Measurements from ENCODE around the gene POFUT2.
A peak's percentile ranks its signal among the peaks of the same experiment; 100 is the strongest.

POFUT2 gene

DNA sequence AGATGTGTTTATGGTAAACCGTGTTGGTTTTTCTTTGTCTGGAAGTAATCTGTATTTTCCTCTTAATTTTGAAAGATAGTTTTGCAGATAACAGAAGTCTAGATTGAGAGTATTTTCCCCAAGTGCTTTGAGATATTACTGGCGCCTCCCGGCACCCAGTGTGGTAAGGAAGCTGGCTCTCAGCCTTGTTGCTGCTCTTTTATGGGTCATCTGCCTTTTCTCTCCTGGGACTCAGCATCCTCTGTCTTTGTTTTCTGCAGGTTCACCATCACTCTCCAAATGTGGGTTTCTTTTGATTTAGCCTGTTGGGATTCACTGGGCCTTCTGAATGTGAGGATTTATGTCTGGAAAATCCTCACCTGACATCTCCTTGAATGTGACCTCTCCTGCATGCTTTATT, 37.4 kb downstream of the POFUT2 start:
- DNase-seq (ENCODE audit: low read depth, low spot score): no peak
- H3K4me3 ChIP-seq (ENCODE audit: low read depth, low read length): no peak overlapping the region
- ChIA-PET POLR2A (no interaction called here), CTCF (no interaction called here)
- TF ChIP-seq, protein P1, sequence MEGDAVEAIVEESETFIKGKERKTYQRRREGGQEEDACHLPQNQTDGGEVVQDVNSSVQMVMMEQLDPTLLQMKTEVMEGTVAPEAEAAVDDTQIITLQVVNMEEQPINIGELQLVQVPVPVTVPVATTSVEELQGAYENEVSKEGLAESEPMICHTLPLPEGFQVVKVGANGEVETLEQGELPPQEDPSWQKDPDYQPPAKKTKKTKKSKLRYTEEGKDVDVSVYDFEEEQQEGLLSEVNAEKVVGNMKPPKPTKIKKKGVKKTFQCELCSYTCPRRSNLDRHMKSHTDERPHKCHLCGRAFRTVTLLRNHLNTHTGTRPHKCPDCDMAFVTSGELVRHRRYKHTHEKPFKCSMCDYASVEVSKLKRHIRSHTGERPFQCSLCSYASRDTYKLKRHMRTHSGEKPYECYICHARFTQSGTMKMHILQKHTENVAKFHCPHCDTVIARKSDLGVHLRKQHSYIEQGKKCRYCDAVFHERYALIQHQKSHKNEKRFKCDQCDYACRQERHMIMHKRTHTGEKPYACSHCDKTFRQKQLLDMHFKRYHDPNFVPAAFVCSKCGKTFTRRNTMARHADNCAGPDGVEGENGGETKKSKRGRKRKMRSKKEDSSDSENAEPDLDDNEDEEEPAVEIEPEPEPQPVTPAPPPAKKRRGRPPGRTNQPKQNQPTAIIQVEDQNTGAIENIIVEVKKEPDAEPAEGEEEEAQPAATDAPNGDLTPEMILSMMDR (IDR thresholded peaks at IDR 0.05; ENCODE audit: insufficient read depth, low read length, missing control alignments): no peak

DNA sequence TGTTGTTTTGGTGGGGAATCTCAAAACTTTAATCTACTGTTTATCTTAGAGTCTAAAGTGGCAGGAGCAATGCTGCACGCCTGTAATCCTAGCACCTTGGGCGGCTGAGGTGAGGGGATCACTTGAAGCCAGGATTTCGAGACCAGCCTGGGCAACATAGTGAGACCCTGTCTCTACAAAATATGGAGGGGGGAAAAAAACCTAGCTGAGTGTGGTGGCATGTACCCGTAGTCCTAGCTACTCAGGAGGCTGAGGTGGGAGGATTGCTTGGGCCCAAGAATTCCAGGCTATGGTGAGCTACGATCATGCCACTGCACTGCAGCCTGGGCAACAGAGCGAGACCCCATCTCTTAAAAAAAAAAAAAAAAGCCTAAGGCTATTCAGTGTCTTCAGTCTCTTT, 38.1 kb downstream of the POFUT2 start:
- ChIA-PET CTCF (interaction anchor here (2.7 kb wide), 1 partner anchor 109 kb away, joined by 9 read pairs; no protein-coding TSS in a partner anchor), POLR2A (no interaction called here)
- H3K4me3 ChIP-seq (ENCODE audit: low read depth, low read length): no peak overlapping the region
- no peak for DNase-seq (ENCODE audit: low read depth, low spot score)
- TF ChIP-seq, protein P1 (IDR thresholded peaks at IDR 0.05; ENCODE audit: insufficient read depth, low read length, missing control alignments): no peak

DNA sequence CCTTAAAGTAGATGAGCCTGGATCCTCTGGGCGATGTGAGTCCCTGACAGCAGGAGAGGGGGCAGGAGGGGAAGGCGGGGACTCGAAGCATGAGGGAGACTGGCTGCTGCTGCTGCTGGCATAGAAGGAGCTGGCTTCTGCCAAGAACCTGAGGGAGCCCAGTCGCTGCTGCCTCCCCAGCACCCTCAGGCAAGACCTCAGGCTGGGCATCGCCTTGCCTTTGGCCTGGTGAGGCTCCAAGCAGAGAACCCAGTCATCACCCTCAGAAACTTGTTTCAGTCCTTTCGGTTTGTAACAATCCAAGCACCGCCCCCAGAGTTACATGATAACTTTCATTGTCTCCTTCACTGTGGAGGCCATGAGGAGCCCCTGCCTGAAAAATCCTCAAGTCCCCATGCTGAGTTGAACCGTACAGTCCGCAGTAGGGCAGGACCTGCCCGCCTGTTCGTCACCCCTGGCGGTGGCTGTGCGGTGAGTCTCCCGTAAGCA, 38.8 kb downstream of the POFUT2 start:
- no peak for DNase-seq (ENCODE audit: low read depth, low spot score)
- H3K4me3 ChIP-seq (ENCODE audit: low read depth, low read length): peak overlapping the region; percentile 25
- TF ChIP-seq, protein P1 (IDR thresholded peaks at IDR 0.05; ENCODE audit: insufficient read depth, low read length, missing control alignments): no peak
- ChIA-PET POLR2A (interaction anchor here (0.9 to 1.5 kb wide), 2 partner anchors 14 to 21 kb away, joined by 3 read pairs; no protein-coding TSS in a partner anchor), CTCF (interaction anchor here (1.6 to 2.7 kb wide), 3 partner anchors 14 to 111 kb away, joined by 5 to 9 read pairs (median 5); no protein-coding TSS in a partner anchor)

DNA sequence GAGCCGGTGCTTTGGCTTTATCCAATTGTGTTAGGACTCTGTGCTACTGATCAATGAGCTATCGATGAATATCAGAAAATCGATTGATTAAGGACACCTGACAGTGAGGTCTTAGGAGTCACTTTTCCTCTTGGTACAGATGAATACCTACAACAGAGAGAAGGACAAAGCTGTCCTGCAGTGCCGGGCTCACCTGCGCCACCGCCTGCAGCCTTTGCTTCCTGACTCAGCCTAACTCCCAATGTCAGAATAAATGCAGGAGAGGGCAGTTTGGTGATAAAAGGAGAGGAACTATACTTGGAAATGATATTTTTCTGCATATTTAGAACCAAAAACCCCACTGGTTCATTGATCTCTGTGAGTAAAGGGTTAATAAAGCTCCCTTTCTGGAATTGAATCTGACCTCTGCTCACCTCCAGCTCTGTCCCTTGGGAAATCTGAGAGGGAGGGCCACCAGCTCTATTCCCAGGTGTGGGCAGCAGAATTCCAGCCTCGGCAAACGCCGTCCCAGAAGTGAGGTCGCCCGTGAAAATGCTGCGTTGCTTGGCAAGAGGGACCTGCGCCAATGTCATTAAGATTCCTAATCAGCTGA, 39.3 kb downstream of the POFUT2 start:
- POLR2A ChIA-PET: interaction anchor here (0.9 to 1.5 kb wide), 2 partner anchors 14 to 20 kb away, joined by 3 read pairs; no protein-coding TSS in a partner anchor
- CTCF ChIA-PET: interaction anchor here (1.1 to 2.7 kb wide), 4 partner anchors 14 to 110 kb away, joined by 3 to 9 read pairs (median 5); no protein-coding TSS in a partner anchor
- H3K4me3 ChIP-seq (ENCODE audit: low read depth, low read length): peak overlapping the region; percentile 25
- TF ChIP-seq, protein P1 (IDR thresholded peaks at IDR 0.05; ENCODE audit: insufficient read depth, low read length, missing control alignments): no peak
- no peak for DNase-seq (ENCODE audit: low read depth, low spot score)

DNA sequence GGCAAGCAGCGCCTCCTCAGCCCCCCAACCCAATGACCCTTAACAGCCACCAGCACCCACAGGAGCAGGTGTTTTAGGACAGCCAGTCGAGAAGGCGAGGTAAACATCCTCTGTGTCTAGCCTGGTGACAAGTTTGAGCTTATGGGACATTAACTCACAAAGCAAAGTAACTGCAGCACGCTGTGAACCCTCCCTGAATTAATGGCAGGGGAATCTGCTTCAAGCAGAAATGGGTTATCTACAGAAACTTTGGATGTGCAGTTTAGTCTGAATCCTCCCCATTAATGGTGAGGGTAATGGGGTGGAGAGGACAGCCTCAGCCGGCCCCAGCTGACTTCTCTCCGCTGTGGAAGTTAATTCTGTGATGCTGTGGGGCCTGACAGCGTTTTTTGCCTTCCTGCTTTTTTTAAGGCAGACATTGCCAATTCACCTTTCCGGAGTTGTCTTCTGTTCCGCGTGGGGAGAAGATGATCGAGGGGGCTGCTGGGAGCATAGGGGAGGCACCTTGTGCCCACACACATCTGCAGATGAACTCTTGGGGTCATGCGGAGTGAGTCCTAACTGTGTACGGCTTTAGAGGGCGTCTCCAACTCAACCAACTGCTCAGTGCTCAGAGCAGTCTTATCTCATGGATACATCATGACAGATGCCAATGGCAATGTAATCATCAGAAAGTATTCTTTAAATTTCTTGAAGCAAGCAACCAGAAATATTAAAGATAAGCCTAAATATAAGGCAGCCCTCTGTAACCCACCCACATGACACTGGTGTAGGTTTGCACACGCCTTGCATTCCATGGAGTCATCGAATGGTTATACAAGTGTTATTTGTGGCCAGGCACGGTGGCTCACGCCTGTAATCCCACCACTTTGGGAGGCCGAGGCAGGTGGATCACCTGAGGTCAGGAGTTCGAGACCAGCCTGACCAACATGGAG, 41.0 kb downstream of the POFUT2 start:
- ChIA-PET CTCF (interaction anchor here (1.9 to 2.7 kb wide), 2 partner anchors 106 to 109 kb away, joined by 5 to 9 read pairs; no protein-coding TSS in a partner anchor), POLR2A (no interaction called here)
- no peak overlapping the region for H3K4me3 ChIP-seq (ENCODE audit: low read depth, low read length)
- DNase-seq (ENCODE audit: low read depth, low spot score): no peak
- TF ChIP-seq, protein P1 (IDR thresholded peaks at IDR 0.05; ENCODE audit: insufficient read depth, low read length, missing control alignments): no peak

All from AG04449 (cell line).